ENCODE results near the gene NOD1.
"Not testable (repeated sequence)": the region's sequence is repeated elsewhere in the genome, so short reads cannot be mapped to it uniquely, and the experiment has no call there.

NOD1 gene, protein sequence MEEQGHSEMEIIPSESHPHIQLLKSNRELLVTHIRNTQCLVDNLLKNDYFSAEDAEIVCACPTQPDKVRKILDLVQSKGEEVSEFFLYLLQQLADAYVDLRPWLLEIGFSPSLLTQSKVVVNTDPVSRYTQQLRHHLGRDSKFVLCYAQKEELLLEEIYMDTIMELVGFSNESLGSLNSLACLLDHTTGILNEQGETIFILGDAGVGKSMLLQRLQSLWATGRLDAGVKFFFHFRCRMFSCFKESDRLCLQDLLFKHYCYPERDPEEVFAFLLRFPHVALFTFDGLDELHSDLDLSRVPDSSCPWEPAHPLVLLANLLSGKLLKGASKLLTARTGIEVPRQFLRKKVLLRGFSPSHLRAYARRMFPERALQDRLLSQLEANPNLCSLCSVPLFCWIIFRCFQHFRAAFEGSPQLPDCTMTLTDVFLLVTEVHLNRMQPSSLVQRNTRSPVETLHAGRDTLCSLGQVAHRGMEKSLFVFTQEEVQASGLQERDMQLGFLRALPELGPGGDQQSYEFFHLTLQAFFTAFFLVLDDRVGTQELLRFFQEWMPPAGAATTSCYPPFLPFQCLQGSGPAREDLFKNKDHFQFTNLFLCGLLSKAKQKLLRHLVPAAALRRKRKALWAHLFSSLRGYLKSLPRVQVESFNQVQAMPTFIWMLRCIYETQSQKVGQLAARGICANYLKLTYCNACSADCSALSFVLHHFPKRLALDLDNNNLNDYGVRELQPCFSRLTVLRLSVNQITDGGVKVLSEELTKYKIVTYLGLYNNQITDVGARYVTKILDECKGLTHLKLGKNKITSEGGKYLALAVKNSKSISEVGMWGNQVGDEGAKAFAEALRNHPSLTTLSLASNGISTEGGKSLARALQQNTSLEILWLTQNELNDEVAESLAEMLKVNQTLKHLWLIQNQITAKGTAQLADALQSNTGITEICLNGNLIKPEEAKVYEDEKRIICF

GRCh38 chr7:30478349-30479201, at the start of gene NOD1:
Gene NOD1 (minus strand): TSS chr7:30478784. CDS start chr7:30456921, 21,863 bp downstream.
- DNase-seq, result peak; percentile 72

GRCh38 chr7:30527297-30527696, 48.7 kb upstream of the NOD1 start:
- not testable (repeated sequence) for DNase-seq

DNA sequence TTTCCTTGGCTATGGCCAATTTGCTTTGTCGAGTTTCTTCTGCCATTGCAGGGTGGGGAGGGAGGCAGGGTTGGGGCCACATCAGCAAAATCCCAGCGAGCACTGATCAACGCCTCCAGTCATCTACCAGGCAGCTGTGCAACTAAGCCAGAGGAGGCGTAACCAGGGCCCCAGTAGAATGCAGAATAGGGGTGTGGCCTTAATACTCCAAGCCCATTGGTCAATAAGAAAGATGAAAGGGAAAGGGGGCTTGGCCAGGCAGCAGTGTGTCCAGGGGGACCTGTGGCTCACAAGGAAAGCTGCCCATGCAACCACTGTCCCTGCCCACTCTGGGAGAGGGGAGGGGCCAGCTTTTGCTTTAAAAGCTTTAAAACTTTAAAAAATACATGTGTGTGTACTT, 47.6 kb upstream of the NOD1 start:
- no peak for DNase-seq

DNA sequence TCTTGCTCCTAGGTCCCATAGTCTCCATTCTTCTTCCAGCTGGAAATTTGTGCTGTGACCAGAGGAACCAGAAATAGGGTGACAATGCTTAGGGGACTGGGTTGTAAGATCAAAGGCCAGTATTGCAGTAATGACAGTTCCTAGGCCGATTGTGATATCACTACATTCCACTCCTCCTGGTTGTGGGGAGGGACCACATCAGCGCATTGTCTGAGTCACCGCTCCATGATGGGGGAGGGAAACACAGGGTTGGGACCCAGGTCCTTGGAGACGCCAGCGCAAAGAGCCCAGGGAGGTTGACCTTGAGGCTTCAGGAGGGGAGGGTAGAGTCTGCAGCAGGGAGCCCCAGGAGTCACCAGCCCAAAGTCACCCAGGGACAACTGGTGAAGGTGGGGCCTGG, 46.8 kb upstream of the NOD1 start:
- DNase-seq, result no peak

DNA sequence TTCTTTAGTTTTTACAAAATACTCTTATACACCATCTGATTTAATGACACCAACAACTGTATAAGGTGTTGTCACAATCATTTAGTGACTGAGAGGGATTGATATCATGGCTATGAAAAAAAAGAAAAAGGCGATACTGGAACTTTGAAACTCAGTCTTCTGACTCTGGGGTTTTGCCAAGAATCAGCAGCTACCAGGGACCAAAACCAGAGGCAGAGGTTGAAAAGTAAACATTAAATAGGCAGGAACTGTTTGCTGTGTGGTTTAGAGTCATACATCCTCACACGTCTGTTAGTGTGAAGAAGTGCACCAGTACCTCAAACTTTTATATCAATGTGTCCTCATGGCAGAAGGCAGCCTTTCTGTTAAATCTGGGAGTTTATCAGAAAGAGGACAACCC, 46.0 kb upstream of the NOD1 start:
- peak; percentile 22 for DNase-seq

DNA sequence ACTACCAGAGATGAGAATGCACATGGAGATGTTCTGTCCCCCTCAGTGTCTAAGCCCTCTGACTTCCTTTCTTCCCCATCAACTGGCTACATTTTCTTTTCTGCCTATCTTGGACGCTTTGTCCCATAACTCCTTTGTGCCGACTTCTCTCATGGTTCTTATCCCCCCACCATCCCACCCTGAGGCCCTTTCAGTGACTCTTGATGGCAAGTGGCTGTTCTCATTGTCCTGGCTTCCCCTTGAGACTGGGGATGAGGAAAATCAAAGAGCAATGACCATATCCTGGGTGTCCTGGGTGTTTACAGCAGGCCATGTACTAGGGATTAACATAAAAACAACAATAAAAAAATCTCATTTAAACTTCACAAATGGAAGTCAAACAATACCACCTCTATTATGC, 44.9 kb upstream of the NOD1 start:
- no peak for DNase-seq

DNA sequence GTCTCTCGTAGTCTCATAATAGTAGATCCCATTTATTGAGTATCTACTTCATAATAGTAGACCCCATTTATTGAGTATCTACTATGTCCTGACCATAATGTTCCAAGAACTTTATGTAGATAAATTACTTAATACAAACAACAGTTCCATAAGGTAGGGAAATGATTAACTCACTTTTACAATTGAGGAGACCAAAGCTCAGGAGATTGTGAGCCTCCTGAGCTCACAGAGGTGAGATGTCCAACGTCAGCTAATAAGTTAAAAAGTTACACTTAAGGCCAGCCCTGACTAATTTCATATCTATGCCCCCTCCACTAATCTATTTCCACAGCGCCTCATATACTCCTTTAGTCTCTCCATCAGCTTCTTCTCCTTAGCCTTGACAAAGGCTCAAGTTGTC, 43.6 kb upstream of the NOD1 start:
- no peak for DNase-seq

DNA sequence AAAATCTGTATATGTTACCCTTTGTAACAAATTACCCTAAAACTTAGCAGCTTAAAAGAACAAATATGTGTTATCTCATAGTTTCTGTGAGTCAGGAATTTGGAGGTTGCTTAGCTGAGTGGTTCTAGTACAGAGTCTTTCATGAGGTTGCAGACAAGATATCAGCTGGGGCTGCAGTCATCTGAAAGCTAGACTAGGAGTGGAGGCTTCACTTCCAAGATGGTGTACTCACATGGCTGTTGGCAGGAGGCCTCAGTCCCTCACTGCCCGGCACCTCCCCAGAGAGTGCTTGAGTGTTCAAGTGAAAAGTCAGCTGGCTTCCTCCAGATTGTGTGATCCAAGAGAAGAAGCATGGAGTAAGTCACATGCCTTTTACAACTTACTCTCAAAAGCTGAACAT, 42.9 kb upstream of the NOD1 start:
- DNase-seq, result no peak

GRCh38 chr7:30519122-30519521, 40.5 kb upstream of the NOD1 start:
- no peak for DNase-seq

DNA sequence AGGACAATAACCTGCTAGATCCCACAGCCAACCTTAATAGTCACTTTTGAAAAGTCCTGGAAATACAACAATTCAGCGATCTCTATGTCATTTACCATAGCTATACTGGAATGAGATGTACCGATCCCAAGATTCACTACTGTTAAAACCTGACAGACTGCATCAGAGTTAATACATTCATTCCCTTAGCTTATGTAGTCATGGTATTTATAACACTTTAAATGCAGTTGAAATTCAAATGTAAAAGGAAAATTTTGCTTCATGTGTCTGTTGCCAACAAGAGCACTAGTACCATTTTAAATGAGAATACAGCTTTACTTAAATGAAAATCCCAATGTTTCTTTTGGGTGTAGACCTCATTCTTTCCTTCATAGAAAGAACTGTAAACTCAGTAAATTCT, 37.2 kb upstream of the NOD1 start:
- no peak for DNase-seq

DNA sequence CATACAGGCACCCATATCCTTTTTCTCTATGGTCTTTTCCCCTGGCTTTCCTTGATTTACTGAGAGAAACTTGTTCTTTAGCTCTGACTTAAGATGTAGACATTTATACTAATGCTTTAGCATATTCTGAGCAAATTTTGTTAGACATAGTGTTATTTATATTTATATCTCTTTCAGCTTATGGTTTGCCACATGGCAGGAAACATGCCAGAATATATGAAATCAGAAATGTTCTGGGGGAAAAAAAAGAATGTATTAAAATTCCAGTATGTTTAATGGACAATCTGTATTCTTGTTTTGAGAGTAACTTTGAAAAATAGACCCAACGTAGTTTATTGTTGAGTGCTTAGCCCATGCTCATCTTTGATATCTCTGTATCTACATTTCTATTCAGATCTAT, 36.2 kb upstream of the NOD1 start:
- DNase-seq, result no peak

DNA sequence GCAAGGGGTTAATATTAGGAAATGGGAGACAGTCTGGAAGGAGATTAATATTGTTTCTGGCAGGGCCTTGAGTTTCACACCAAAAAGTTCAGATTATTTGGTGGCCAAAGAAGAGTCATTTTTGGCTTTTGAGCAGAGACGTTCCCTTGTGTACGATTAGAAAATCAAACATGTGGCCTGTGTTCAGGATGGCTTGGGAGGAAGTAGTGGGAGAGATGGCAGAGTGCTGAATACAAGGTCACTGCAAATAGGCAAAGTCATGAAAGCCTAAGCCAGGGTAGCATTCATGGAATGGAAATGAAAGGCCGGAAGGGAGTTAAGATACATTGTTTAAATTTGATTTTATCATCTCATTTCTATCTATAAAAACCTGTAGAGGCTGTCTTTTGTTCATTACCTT, 35.6 kb upstream of the NOD1 start:
- no peak for DNase-seq

DNA sequence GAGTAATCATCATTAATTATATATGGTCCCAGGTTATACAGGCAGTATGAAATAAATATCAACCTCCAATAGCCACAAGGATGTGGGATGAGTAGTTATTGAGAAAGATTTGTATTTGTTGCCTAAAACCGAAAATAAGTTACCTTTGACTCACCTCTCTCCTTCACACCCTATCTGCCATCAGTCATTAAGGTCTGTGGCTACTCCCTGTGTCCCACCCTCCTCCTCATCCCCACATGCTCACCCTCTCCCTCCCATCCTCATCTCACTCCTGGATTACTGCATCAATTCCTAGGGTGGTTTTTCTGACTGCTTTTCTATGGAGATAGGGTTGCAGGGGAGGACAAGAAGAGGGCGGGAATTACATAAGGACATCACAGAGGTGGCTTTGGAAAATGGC, 35.2 kb upstream of the NOD1 start:
- no peak for DNase-seq

DNA sequence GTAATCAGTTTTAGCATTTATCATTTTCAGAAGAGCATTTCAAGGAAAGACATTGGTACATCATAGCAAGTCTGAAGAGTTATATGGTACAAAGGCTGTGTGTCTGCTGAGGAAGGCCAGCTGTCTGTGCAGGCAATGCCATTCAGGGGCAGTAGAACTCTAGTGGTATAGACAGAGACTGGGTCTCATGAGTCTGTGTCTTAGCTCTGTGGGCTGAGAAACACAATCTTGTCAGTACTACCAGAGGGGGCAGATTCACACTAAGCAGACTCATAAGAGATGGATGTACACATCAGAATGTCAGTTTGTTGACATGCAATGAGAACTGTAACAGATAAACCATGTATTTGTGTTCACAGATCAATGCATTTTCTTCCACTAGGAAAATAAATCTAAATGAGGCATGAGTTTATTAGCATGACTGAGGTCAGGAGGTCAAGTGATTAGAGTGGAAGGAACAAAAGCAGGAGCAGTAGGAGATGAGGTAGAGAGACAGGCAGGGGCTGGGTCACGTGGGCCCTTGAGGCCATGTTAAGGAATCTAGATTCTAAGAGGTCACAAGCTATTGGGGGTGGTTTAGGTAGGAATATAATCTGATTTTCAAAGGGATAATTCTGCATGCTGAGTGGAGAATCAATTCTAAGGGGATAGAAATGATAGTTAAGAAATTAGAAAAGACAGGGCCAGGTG, 33.5 kb upstream of the NOD1 start:
- DNase-seq, result no peak

DNA sequence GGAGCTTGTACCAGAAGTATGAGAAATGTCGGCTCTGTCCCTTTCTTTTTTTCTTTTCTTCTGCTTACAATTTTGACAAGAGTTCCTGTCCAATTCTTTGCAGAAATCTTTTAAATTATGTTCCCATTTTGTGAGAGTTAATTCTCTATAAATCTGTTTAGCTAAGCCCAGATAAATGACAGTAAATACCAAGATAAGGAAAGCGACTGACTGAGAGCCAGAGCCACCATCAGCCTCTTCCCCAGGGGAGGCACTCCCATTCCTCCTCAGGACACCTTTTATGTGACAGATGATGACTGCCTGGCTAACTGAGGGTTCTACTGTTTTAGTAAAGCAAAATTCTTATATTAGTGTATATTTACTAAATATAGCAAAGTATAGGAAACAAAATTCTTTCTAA, 32.9 kb upstream of the NOD1 start:
- DNase-seq, result no peak

GRCh38 chr7:30510124-30511075, 31.8 kb upstream of the NOD1 start:
- DNase-seq, result peak; percentile 6

GRCh38 chr7:30509171-30509857, 30.7 kb upstream of the NOD1 start:
- not testable (repeated sequence) for DNase-seq

GRCh38 chr7:30507346-30507900, 28.8 kb upstream of the NOD1 start:
- DNase-seq, result not testable (repeated sequence)

DNA sequence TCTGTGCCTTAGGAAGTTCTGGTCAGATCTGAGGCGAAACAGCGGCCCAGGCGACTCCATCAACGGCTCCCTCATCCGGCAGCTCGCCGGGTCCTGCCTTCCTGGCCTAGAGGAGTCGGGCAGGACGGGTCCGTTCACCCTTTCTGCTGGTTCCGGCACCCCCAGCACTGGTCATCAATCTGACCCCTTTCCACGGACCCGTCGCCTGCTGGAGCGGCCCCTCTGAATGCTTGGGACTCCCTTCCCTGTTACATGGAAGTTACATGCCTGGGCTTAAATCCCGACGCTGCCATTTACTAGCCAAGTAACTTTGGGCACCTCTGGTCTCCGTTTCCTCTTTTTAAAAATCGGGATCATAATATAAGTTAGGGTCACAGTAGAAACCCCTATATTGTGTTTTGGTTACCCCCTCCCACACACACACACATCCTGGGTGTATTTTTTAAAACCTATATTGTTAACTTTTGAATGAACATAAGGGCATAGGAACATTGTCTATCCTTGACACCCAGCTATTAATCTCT, 26.7 kb upstream of the NOD1 start:
- no peak for DNase-seq

Measured in NCI-H774 (cell line).